Karpas-422 (cell line): Measurements from ENCODE around the gene FBLN1. TPM values are rescaled to one million over a fixed set of nuclear protein-coding genes. Genes with fewer than 3 reads are reported as not detected.

ENCODE experiments used
- DNase-seq: peaks from one replicate; pipeline ENCODE4 v3.0.0-alpha.2; 2015
- H2AFZ ChIP-seq: fragments of 200-600 bp; sonication (generic); 2 replicates; pipeline ENCODE4 v1.6.1; 2014; ENCODE audit warnings: antibody characterized with exemption, low read length, mixed read lengths
- H3K27ac ChIP-seq: fragments of 200-600 bp; sonication (generic); 2 replicates; pipeline ENCODE4 v1.5.1; 2014; ENCODE audit warnings: mild to moderate bottlenecking, low read length, moderate library complexity
- H3K27me3 ChIP-seq: fragments of 200-600 bp; sonication (generic); 2 replicates; pipeline ENCODE4 v1.6.1; 2014; ENCODE audit warnings: low read length, mixed read lengths
- H3K36me3 ChIP-seq: fragments of 200-600 bp; sonication (generic); 2 replicates; pipeline ENCODE4 v1.6.1; 2014; ENCODE audit warnings: low read length, mixed read lengths; ENCODE audit not compliant: insufficient read depth
- H3K4me1 ChIP-seq: fragments of 200-600 bp; sonication (generic); 2 replicates; pipeline ENCODE4 v1.6.1; 2014; ENCODE audit warnings: mild to moderate bottlenecking, low read length, mixed read lengths
- H3K4me2 ChIP-seq: fragments of 200-600 bp; sonication (generic); 2 replicates; pipeline ENCODE4 v1.6.1; 2014; ENCODE audit warnings: low read length, low read depth, mild to moderate bottlenecking; ENCODE audit not compliant: poor library complexity, severe bottlenecking
- H3K4me3 ChIP-seq: fragments of 200-600 bp; sonication (generic); 2 replicates; pipeline ENCODE4 v1.5.1; 2014; ENCODE audit warnings: mild to moderate bottlenecking, antibody characterized with exemption, low read length, mixed read lengths
- H3K79me2 ChIP-seq: fragments of 200-600 bp; sonication (generic); 2 replicates; pipeline ENCODE4 v1.6.1; 2014; ENCODE audit warnings: mild to moderate bottlenecking, low read length, mixed read lengths
- H3K9ac ChIP-seq: fragments of 200-600 bp; sonication (generic); 2 replicates; pipeline ENCODE4 v1.6.0; 2014; ENCODE audit warnings: low read length
- H3K9me2 ChIP-seq: fragments of 200-600 bp; sonication (generic), shearing (Covaris generic); replicated peaks from 2 replicates; pipeline ENCODE4 v1.6.0; 2014; ENCODE audit warnings: mild to moderate bottlenecking, low read length, moderate library complexity; ENCODE audit not compliant: insufficient read depth
- H3K9me3 ChIP-seq: fragments of 300-700, 200-600 bp; sonication (generic); 2 replicates; pipeline ENCODE4 v1.6.1; 2014; ENCODE audit warnings: low read length, mixed read lengths
- H4K20me1 ChIP-seq: fragments of 200-600 bp; sonication (generic); 2 replicates; pipeline ENCODE4 v1.6.1; 2014; ENCODE audit warnings: mild to moderate bottlenecking, antibody characterized with exemption, low read length, low read depth; ENCODE audit not compliant: insufficient read depth
- total RNA-seq: library from RNA; depleted of rRNA; stranded (reverse); fragments of >200 nt; shearing (Covaris generic); gene quantifications from 2 replicates; pipeline ENCODE4 v1.2.3, GENCODE V29; 2014; ENCODE audit warnings: low replicate concordance

FBLN1 gene
- total RNA-seq, 1 experiment from 2014 or later = not detected

DNA sequence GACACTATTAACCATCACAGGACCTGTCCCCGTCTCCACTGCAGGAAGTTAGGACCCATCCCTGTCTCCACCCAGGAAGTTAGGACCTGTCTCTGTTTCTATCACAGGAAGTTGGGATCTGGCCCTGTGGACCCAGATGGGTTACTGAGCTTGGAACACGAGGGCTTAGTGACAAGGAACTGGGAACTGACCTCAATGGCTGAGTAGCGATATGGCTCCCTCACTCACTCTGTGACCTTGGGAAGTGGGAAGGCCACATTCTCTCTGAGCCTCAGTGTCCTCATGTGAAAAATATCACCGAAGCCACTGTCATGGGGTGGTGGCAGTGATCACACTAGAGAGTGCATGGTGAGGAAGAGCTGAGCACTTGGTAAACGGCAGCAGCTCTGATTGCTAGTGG lies 59.4 kb downstream of the FBLN1 start:
- Histone ChIP-seq H3K9me2 (no peaks in the 10 kb centered on the region), H3K36me3 (no peaks in the 10 kb centered on the region), H3K9me3 (no peaks in the 10 kb centered on the region), H3K27ac (no peak overlapping the region), H2AFZ (no peak overlapping the region), H3K79me2 (no peaks in the 10 kb centered on the region), H3K9ac (no peak overlapping the region), H3K4me1 (no peaks in the 10 kb centered on the region), H4K20me1 (no peaks in the 10 kb centered on the region), H3K4me2 (no peak overlapping the region), H3K27me3 (no peaks in the 10 kb centered on the region), H3K4me3 (no peak overlapping the region)
- no peak for DNase-seq

DNA sequence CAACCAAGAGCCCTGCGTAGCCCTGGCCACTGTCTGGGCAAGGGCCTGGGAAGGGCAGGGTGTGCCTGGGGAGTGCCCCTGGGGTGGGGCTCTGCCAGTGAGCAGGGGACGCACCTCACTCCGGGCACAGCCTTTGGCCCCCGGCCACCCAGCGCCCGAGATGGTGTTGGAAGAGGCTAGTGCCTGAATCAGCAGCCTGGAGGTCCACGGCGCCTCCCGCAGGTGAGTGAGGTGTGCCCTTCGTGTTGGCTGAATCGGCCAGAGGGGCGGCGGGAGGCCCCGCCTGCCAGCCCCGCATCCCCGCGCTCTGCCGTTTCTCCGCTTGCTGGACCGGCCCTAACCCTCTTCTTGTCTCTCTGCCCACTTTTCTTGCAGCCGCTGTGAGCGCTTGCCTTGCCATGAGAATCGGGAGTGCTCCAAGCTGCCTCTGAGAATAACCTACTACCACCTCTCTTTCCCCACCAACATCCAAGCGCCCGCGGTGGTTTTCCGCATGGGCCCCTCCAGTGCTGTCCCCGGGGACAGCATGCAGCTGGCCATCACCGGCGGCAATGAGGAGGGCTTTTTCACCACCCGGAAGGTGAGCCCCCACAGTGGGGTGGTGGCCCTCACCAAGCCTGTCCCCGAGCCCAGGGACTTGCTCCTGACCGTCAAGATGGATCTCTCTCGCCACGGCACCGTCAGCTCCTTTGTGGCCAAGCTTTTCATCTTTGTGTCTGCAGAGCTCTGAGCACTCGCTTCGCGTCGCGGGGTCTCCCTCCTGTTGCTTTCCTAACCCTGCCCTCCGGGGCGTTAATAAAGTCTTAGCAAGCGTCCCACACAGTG lies 60.1 kb downstream of the FBLN1 start:
- no peak overlapping the region for H2AFZ ChIP-seq
- H3K4me1 ChIP-seq = no peaks in the 10 kb centered on the region
- H3K9me3 ChIP-seq = no peaks in the 10 kb centered on the region
- H3K4me3 ChIP-seq = no peak overlapping the region
- no peak overlapping the region for H3K9ac ChIP-seq
- no peaks in the 10 kb centered on the region for H3K36me3 ChIP-seq
- no peaks in the 10 kb centered on the region for H4K20me1 ChIP-seq
- no peaks in the 10 kb centered on the region for H3K27me3 ChIP-seq
- no peaks in the 10 kb centered on the region for H3K9me2 ChIP-seq
- H3K27ac ChIP-seq = no peak overlapping the region
- DNase-seq = no peak
- H3K4me2 ChIP-seq = no peak overlapping the region
- H3K79me2 ChIP-seq = no peaks in the 10 kb centered on the region

DNA sequence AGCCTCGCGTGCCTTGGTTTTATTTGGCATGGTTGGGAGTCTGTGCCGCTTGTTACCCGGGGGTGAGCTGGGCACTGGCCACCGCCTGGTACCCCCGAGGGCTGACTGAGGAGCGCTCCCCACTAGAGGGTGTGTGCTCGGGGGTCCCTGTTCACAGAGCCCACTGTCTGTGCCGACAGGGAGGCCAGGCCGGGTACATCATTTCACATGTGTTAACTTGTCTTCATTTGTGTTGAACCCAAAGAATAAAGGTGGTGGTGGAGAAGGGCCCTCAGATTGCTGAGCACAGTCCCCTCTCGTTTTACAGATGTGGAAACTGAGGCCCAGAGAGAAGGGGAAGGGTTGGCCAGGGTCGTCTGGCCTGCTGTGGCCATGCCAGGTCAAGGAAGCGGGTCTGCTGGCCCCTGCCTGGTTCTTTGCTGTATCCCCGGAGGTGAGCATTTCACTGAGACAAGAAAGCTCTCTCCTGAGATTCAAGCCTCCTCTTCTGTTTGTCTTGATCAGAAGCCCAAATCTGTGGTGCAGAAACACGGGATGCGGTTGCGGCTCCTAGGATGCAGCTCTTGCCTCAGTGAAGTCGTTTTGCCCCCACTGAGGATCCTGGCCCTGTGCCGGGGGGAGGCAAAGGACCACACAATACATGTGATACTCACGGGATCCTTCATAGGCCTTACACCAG lies 60.8 kb downstream of the FBLN1 start:
- Histone ChIP-seq H3K9me2 (no peaks in the 10 kb centered on the region), H3K4me2 (no peak overlapping the region), H3K27me3 (no peaks in the 10 kb centered on the region), H3K9me3 (no peaks in the 10 kb centered on the region), H3K4me1 (no peaks in the 10 kb centered on the region), H3K9ac (no peak overlapping the region), H3K36me3 (no peaks in the 10 kb centered on the region), H2AFZ (no peak overlapping the region), H3K27ac (no peak overlapping the region), H4K20me1 (no peaks in the 10 kb centered on the region), H3K79me2 (no peaks in the 10 kb centered on the region), H3K4me3 (no peak overlapping the region)
- DNase-seq = no peak

DNA sequence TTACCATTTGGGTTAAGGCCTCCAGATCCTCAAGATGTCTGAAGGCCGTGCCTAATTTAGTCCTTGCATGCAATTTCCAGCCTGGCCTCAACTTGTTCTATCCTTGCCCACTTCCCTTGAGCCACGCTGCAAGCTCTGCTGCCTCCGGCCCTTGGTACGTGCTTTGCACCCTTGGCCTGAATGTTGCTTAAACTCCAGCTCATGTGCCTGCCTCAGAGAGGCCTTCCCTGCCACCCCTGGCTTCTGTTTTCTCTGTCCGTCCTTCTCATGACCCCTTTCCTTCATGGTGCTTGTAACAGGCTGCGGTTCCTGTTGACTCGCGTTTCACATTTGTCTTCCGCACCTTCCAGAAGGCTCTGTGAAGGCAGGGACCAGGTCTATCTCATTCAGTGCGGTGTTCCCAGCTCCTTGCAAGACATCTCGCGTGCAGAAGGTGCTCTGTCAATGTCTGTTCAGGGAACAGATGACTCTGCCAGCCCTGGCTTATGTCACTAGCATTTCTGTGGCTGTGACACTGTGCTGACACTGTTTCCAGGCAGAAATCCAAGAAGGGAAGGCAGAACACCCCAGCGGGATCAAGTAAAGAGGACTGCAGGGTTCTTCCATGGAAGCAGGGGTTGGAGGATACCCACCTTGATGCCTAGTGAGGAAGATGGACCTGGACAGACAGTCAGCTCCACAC lies 61.8 kb downstream of the FBLN1 start:
- Histone ChIP-seq H3K9me3 (no peaks in the 10 kb centered on the region), H4K20me1 (no peaks in the 10 kb centered on the region), H3K4me1 (no peaks in the 10 kb centered on the region), H3K27me3 (no peaks in the 10 kb centered on the region), H2AFZ (no peak overlapping the region), H3K79me2 (no peaks in the 10 kb centered on the region), H3K4me2 (no peak overlapping the region), H3K9ac (no peak overlapping the region), H3K4me3 (no peak overlapping the region), H3K36me3 (no peaks in the 10 kb centered on the region), H3K27ac (no peak overlapping the region), H3K9me2 (no peaks in the 10 kb centered on the region)
- no peak for DNase-seq

DNA sequence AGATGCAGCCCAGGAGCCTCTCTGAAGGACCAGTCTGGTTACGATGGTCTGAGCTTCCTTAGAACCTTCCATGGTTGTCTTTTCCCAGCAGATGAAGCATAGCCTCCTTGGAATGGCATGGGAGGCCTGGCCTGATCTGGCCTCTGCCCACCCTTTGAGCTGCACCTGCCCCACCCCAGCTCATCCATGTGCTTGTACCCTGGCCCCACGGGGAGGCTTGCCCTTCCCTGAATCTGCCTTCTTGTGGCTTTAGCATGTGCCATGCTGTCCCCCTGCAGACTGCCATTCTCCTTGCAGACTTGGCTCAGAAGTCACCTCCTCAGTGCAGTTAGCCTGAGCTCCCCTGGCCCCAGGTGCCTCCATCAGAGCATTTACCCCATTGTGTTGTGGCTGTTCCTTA lies 62.5 kb downstream of the FBLN1 start:
- Histone ChIP-seq H3K4me1 (no peaks in the 10 kb centered on the region), H2AFZ (no peak overlapping the region), H3K9me3 (no peaks in the 10 kb centered on the region), H4K20me1 (no peaks in the 10 kb centered on the region), H3K9ac (no peak overlapping the region), H3K27me3 (no peaks in the 10 kb centered on the region), H3K9me2 (no peaks in the 10 kb centered on the region), H3K4me3 (no peak overlapping the region), H3K36me3 (no peaks in the 10 kb centered on the region), H3K79me2 (no peaks in the 10 kb centered on the region), H3K4me2 (no peak overlapping the region), H3K27ac (no peak overlapping the region)
- DNase-seq = no peak

DNA sequence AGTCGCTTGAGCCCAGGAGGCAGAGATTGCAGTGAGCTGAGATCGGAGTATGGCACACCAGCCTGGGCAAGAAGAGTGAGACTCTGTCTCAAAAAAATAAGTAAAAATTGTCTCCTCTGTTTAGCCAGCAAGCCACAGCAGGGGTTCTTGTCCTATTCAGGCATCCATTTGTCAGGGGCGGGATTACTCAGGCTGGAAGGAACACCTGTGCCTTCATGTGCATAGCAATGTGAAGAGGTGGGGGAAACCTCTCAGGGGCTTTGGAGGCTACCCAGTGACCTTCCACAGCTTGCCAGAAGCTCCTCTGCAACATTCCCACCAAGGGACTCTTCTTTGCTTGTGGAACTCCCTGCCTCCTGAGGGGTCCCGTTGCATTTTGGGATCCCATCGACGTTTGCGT lies 63.3 kb downstream of the FBLN1 start:
- Histone ChIP-seq H3K9ac (no peak overlapping the region), H3K4me2 (no peak overlapping the region), H4K20me1 (no peaks in the 10 kb centered on the region), H3K9me2 (no peaks in the 10 kb centered on the region), H3K27me3 (no peaks in the 10 kb centered on the region), H3K4me3 (no peak overlapping the region), H3K36me3 (no peaks in the 10 kb centered on the region), H3K79me2 (no peaks in the 10 kb centered on the region), H3K4me1 (no peaks in the 10 kb centered on the region), H2AFZ (no peak overlapping the region), H3K27ac (no peak overlapping the region), H3K9me3 (no peaks in the 10 kb centered on the region)
- DNase-seq = no peak

DNA sequence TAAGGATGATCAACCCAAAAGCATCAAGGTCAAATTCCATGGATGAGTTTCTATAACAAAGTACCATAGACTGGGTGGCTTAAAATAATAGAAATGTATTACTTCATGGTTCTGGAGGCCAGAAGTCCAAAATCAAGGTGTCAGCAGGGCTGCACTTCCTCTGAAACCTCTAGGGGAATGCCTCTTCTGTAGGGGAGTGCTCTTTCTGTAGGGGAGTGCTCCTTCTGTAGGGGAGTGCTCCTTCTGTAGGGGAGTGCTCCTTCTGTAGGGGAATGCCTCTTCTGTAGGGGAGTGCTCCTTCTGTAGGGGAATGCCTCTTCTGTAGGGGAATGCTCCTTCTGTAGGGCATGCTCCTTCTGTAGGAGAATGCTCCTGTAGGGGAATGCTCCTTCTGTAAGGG lies 65.5 kb downstream of the FBLN1 start:
- Histone ChIP-seq H3K27ac (no peak overlapping the region), H3K79me2 (no peaks in the 10 kb centered on the region), H3K4me3 (no peak overlapping the region), H3K4me2 (no peak overlapping the region), H3K9ac (no peak overlapping the region), H3K36me3 (no peaks in the 10 kb centered on the region), H3K9me3 (no peaks in the 10 kb centered on the region), H3K27me3 (no peaks in the 10 kb centered on the region), H4K20me1 (no peaks in the 10 kb centered on the region), H3K9me2 (no peaks in the 10 kb centered on the region), H2AFZ (no peak overlapping the region), H3K4me1 (no peaks in the 10 kb centered on the region)
- no peak for DNase-seq

DNA sequence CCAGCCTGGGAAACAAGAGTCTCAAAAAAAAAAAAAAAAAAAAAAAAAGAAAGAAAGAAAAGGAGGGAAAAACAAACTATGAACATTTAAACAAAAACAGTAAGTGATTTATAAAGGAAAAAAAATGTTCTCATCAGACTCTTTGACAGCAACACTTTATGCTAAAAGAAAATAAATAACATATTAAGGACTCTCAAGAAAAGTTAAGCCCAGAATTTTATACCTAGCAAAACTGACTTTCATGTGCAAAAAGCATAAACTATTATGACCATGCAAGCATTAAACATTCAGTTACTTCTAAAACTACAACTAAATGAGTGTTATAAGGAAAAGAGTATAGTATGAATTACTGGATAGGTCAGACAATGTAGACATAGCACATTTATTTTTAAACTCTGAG lies 68.4 kb downstream of the FBLN1 start:
- Histone ChIP-seq H3K4me2 (no peak overlapping the region), H3K9me3 (no peaks in the 10 kb centered on the region), H3K4me1 (peaks cover 11% of the 10 kb centered on the region), H3K9ac (no peak overlapping the region), H3K9me2 (no peaks in the 10 kb centered on the region), H2AFZ (no peak overlapping the region), H3K79me2 (no peaks in the 10 kb centered on the region), H3K27ac (no peak overlapping the region), H4K20me1 (no peaks in the 10 kb centered on the region), H3K36me3 (no peaks in the 10 kb centered on the region), H3K27me3 (no peaks in the 10 kb centered on the region), H3K4me3 (no peak overlapping the region)
- no peak for DNase-seq
